ENCODE data around the gene SULF2. TPM values are rescaled to one million over a fixed set of nuclear protein-coding genes. Genes with fewer than 3 reads are reported as not detected.
"Not testable (repeated sequence)": the region's sequence is repeated elsewhere in the genome, so short reads cannot be mapped to it uniquely, and the experiment has no call there.

Gene SULF2
- total RNA-seq, 2 donors from 2014 or later = 4.2 to 6.5 TPM

GRCh38 chr20:47801079-47801478, 15.8 kb upstream of the SULF2 start:
- DNase-seq (no peak), ATAC-seq (no peak)
- H3K27me3 Mint-ChIP-seq = peaks cover 43% of the 10 kb centered on the region
- peaks cover 2% of the 10 kb centered on the region for H3K36me3 Mint-ChIP-seq (ENCODE audit: low read depth)
- no peak overlapping the region for H3K4me3 Mint-ChIP-seq
- no peaks in the 10 kb centered on the region for H3K9me3 ChIP-seq (ENCODE audit: control insufficient read depth, low read length, poor library complexity, severe bottlenecking)
- H3K27ac Mint-ChIP-seq = no peak overlapping the region
- H3K4me1 Mint-ChIP-seq = peaks cover 8% of the 10 kb centered on the region

GRCh38 chr20:47800623-47801022, 15.3 kb upstream of the SULF2 start:
- DNase-seq (no peak), ATAC-seq (no peak)
- no peaks in the 10 kb centered on the region for H3K9me3 ChIP-seq (ENCODE audit: control insufficient read depth, low read length, poor library complexity, severe bottlenecking)
- Mint-ChIP-seq H3K36me3 (ENCODE audit: low read depth) (peaks cover 2% of the 10 kb centered on the region), H3K27ac (no peak overlapping the region), H3K4me1 (peaks cover 8% of the 10 kb centered on the region), H3K27me3 (peaks cover 43% of the 10 kb centered on the region), H3K4me3 (no peak overlapping the region)

GRCh38 chr20:47799116-47799715, 13.9 kb upstream of the SULF2 start:
- Mint-ChIP-seq H3K4me3 (no peak overlapping the region), H3K36me3 (ENCODE audit: low read depth) (peaks cover 2% of the 10 kb centered on the region), H3K27me3 (peaks cover 34% of the 10 kb centered on the region), H3K27ac (no peak overlapping the region), H3K4me1 (peaks cover 8% of the 10 kb centered on the region)
- ATAC-seq = no peak
- no peak for DNase-seq
- H3K9me3 ChIP-seq (ENCODE audit: control insufficient read depth, low read length, poor library complexity, severe bottlenecking) = no peaks in the 10 kb centered on the region

- ATAC-seq = no peak
- no peak overlapping the region for H3K27ac Mint-ChIP-seq
- no peak for DNase-seq
- no peaks in the 10 kb centered on the region for H3K9me3 ChIP-seq (ENCODE audit: control insufficient read depth, low read length, poor library complexity, severe bottlenecking)
- no peaks in the 10 kb centered on the region for H3K36me3 Mint-ChIP-seq (ENCODE audit: low read depth)
- H3K4me1 Mint-ChIP-seq = peaks cover 8% of the 10 kb centered on the region
- peaks cover 21% of the 10 kb centered on the region for H3K27me3 Mint-ChIP-seq
- H3K4me3 Mint-ChIP-seq = no peak overlapping the region
These were observed 11.7 kb upstream of the SULF2 start for GRCh38 chr20:47796971-47797370.

- Mint-ChIP-seq H3K4me1 (peaks cover 8% of the 10 kb centered on the region), H3K36me3 (ENCODE audit: low read depth) (no peaks in the 10 kb centered on the region), H3K27ac (no peak overlapping the region), H3K27me3 (peaks cover 33% of the 10 kb centered on the region), H3K4me3 (no peak overlapping the region)
- no peaks in the 10 kb centered on the region for H3K9me3 ChIP-seq (ENCODE audit: control insufficient read depth, low read length, poor library complexity, severe bottlenecking)
- DNase-seq (no peak), ATAC-seq (no peak)
These were observed 10.1 kb upstream of the SULF2 start for GRCh38 chr20:47795214-47795907.

- H3K4me3 Mint-ChIP-seq; DNase-seq; H3K27ac Mint-ChIP-seq; H3K36me3 Mint-ChIP-seq (ENCODE audit: low read depth); H3K9me3 ChIP-seq (ENCODE audit: control insufficient read depth, low read length, poor library complexity, severe bottlenecking); ATAC-seq; H3K4me1 Mint-ChIP-seq: not testable (repeated sequence)
- peaks cover 44% of the 10 kb centered on the region for H3K27me3 Mint-ChIP-seq
These were observed 9.0 kb upstream of the SULF2 start for GRCh38 chr20:47794264-47794663.

- no peaks in the 10 kb centered on the region for H3K4me1 Mint-ChIP-seq
- no peaks in the 10 kb centered on the region for H3K9me3 ChIP-seq (ENCODE audit: control insufficient read depth, low read length, poor library complexity, severe bottlenecking)
- DNase-seq (no peak), ATAC-seq (no peak)
- peaks cover 2% of the 10 kb centered on the region for H3K36me3 Mint-ChIP-seq (ENCODE audit: low read depth)
- no peak overlapping the region for H3K27ac Mint-ChIP-seq
- no peak overlapping the region for H3K4me3 Mint-ChIP-seq
- H3K27me3 Mint-ChIP-seq = peaks cover 51% of the 10 kb centered on the region
These were observed 6.8 kb upstream of the SULF2 start for GRCh38 chr20:47792021-47792618.

- ATAC-seq = no peak
- Mint-ChIP-seq H3K4me1 (peaks cover 5% of the 10 kb centered on the region), H3K27me3 (peaks cover 60% of the 10 kb centered on the region)
These were observed 5.9 kb upstream of the SULF2 start for GRCh38 chr20:47791084-47791599.

GRCh38 chr20:47790580-47790965, 5.3 kb upstream of the SULF2 start:
- Mint-ChIP-seq H3K4me3 (no peak overlapping the region), H3K36me3 (ENCODE audit: low read depth) (peaks cover 6% of the 10 kb centered on the region), H3K27ac (no peak overlapping the region), H3K4me1 (peaks cover 7% of the 10 kb centered on the region), H3K27me3 (peaks cover 58% of the 10 kb centered on the region)
- ATAC-seq (no peak), DNase-seq (no peak)
- no peaks in the 10 kb centered on the region for H3K9me3 ChIP-seq (ENCODE audit: control insufficient read depth, low read length, poor library complexity, severe bottlenecking)

More at GRCh38 chr20:47791084-47791599, 5.9 kb upstream of the SULF2 start:
- H3K9me3 ChIP-seq (ENCODE audit: control insufficient read depth, low read length, poor library complexity, severe bottlenecking) = no peaks in the 10 kb centered on the region
- H3K4me3 Mint-ChIP-seq = no peak overlapping the region
- DNase-seq = no peak
- no peak overlapping the region for H3K27ac Mint-ChIP-seq
- H3K36me3 Mint-ChIP-seq (ENCODE audit: low read depth) = peaks cover 5% of the 10 kb centered on the region

GRCh38 chr20:47789764-47790579, 4.7 kb upstream of the SULF2 start:
- Mint-ChIP-seq H3K27ac (no peak overlapping the region), H3K27me3 (peaks cover 53% of the 10 kb centered on the region), H3K4me3 (no peak overlapping the region), H3K4me1 (peaks cover 7% of the 10 kb centered on the region), H3K36me3 (ENCODE audit: low read depth) (peaks cover 6% of the 10 kb centered on the region)
- no peak for DNase-seq
- no peaks in the 10 kb centered on the region for H3K9me3 ChIP-seq (ENCODE audit: control insufficient read depth, low read length, poor library complexity, severe bottlenecking)
- ATAC-seq = no peak

GRCh38 chr20:47789081-47789763, 3.9 kb upstream of the SULF2 start:
- Mint-ChIP-seq H3K27me3 (peaks cover 58% of the 10 kb centered on the region), H3K36me3 (ENCODE audit: low read depth) (peaks cover 6% of the 10 kb centered on the region), H3K4me1 (peaks cover 12% of the 10 kb centered on the region), H3K4me3 (no peak overlapping the region), H3K27ac (no peak overlapping the region)
- DNase-seq = no peak
- H3K9me3 ChIP-seq (ENCODE audit: control insufficient read depth, low read length, poor library complexity, severe bottlenecking) = no peaks in the 10 kb centered on the region
- no peak for ATAC-seq

GRCh38 chr20:47788741-47789080, 3.4 kb upstream of the SULF2 start:
- no peaks in the 10 kb centered on the region for H3K9me3 ChIP-seq (ENCODE audit: control insufficient read depth, low read length, poor library complexity, severe bottlenecking)
- Mint-ChIP-seq H3K36me3 (ENCODE audit: low read depth) (peaks cover 6% of the 10 kb centered on the region), H3K4me3 (no peak overlapping the region), H3K27me3 (peaks cover 63% of the 10 kb centered on the region), H3K27ac (no peak overlapping the region), H3K4me1 (peaks cover 12% of the 10 kb centered on the region)
- no peak for DNase-seq
- ATAC-seq = no peak

GRCh38 chr20:47786765-47787107, 1.5 kb upstream of the SULF2 start:
- Mint-ChIP-seq H3K4me1 (peaks cover 12% of the 10 kb centered on the region), H3K27me3 (peaks cover 83% of the 10 kb centered on the region), H3K4me3 (peak overlapping the region; percentile 86), H3K36me3 (ENCODE audit: low read depth) (peaks cover 6% of the 10 kb centered on the region), H3K27ac (no peak overlapping the region)
- ATAC-seq (no peak), DNase-seq (no peak)
- no peaks in the 10 kb centered on the region for H3K9me3 ChIP-seq (ENCODE audit: control insufficient read depth, low read length, poor library complexity, severe bottlenecking)
